ENCODE measurements around the gene DGKI.

Gene DGKI

GRCh38 chr7:137396051-137396450 lies 450.7 kb downstream of the DGKI start:
- no peak for DNase-seq

GRCh38 chr7:137395420-137395819 lies 451.4 kb downstream of the DGKI start:
- DNase-seq = no peak

GRCh38 chr7:137393570-137393969 lies 453.2 kb downstream of the DGKI start:
- DNase-seq = no peak

- DNase-seq = no peak
Observed at GRCh38 chr7:137390076-137390475, 456.7 kb downstream of the DGKI start.

DNA sequence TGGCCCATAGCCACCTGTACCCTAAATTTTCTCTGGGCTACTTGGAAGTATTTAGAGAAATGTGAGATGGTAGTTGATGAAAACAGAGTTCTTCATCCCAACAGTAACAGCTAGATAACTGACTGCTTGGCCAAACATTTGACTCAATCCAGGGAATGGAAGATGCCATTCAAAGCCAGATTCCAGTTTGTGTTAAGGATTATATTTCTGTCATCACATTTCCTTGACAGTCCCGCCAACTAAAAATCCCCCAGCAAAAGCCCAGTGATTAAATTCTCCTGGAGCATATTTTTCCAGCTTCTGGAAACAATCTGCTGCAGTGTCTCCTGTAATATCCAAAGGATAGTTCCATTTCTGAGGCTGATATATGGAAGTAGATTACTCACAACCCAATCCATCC lies 457.9 kb downstream of the DGKI start:
- DNase-seq = no peak

DNA sequence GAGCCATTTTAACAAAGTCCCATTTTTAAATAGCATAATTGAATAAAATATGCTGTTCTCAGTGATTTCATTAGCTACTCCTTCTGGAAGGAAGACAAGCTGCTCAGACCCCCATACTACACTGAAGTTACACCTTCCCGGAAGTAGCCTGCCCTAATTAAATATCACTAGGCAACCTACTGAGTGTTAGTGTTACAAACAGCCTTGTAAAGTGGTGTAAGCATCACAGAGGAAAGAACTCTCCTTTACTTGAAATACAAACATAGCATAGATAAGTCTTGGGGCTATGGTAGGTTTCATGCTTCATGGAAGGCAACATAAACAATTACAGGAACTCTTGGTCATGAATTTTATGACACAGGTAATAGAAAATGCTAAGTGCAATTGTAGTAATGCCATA lies 459.8 kb downstream of the DGKI start:
- no peak for DNase-seq

DNA sequence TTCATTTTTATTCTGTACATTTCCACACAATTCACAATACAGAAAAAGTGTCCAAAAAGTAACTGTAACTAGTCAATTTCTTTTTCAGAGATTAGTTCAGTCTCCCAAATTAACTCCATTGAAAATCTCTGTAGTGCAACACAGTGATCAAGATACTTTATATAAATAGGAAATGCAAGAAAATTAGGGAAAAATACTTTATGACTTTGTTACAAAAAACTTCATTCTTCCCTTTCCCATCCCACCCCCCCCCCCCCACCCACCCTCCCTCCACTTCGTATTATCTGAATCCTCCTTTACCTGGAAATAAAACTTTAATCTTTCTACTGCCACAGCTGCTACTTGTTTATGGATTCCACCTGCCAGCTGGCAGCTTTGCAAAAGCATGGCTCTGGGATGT lies 465.7 kb downstream of the DGKI start:
- no peak for DNase-seq

GRCh38 chr7:137373507-137373906 lies 473.3 kb downstream of the DGKI start:
- no peak for DNase-seq

DNA sequence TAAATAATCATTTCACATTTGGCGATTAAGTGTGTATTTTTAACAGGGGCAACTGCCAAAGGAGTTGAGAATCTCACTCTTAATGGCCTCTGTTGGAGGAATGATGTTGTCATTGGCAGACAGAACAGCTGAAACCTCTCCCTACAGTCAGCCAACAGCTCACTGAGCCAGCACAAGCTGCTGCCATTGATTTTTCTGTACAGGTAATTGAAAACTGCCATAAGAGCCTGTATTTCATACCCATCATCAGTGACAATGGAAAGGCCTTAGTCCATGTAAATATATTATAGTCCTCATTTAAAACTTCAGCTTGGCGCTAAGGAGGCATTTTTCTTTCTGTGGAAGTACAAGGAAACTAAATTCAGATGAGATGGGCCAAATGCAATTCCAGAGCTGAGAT lies 475.2 kb downstream of the DGKI start:
- DNase-seq = no peak

DNA sequence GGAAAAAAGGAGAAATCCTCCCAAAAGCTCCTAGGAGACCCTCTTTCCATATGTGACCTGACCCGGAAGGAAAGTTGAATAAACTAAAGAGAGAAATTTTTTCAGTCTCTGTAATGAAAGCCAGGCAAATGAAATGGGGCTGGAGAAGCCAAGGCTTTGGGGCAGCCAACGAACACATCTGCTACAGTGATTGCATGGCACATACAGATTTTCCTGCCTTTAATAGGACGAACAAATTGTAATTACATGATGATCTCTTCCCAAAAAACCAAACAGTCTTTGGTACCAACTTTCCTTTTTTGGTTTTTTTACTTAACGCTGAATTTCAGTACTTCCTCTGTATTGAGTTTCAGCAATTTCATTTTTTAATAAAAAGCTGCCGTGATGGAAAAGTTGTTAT lies 479.8 kb downstream of the DGKI start:
- DNase-seq = no peak

DNA sequence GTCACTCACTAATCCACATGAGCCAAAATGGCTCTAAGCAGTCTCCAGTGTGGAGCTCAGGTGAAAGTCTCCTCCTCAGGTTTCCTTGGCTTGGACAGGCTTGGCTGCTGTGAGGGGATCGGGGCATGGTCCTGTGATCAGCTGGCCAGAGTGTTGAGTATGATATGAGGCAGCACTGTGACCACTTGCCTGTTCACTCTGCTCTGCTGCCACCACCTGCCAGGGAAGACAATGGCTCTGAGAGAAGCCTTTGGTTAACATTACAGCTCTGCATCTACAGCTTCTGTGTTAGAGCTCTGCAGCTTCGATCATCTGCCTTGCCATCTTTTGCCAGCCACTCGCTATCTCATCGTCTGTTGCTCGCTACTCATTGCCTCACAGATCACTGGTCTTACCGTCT lies 483.1 kb downstream of the DGKI start:
- DNase-seq = no peak

DNA sequence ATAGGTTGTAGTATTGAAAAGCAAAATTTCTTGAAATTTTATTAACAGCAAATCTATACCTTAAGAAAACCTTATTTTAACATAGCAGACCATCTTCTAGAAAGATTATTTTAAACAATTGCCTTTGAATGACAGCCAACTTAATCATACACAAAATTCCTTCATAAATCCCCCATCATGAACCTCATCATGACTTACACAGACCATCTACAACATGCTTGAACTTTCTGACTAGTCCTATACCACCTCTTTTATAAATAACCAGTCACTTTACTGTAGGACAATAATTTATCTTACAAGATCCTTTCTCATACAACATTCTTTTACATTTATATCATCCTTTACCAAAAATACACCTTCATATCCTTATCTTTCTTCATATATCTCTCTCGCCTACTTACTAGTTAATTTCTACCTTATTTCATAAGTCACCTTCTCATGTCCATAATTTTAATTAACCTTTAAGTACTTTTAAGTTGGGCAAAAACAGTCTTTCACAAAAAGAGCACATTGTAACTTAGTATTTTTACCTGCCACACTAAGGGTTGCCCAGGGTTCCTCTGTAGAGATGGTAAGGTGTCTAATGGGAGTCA lies 486.6 kb downstream of the DGKI start:
- DNase-seq = no peak

DNA sequence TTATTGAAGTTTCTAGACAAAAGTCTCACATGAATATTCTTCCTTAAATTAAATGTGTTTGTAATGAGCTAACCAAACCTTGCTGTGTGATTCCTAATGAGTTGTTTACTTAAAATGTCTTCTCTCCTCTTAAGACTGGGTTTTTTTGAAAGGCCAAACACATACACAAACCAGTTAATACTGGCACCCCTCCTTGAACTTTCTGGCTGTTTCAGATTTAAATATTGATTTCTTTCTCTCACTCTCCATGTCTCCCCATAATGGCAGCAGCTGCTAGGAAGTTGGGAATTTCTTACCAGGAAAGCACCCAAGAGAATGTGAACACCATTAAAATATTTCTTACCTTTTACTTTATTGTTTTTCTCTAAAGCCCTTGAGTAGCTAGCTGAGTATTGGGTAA lies 491.8 kb downstream of the DGKI start:
- no peak for DNase-seq

DNA sequence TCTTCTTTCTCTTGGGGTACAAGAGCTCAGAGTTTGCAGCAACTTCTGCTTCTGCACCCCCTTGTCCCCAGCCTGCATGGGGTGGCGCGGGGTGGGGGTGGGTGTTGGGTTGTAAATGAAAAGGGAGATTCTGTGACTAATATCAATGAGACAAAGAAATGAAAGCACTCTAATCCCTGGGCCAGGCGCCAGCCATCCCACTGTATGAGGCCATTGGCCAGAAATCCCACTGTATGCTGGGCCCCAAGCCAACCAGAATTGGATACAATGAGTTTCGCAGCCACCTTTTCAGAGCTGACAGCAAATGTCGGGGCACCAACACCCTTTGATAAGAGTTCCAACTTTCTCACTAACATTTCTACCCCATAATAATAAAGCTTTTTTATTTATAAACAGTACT lies 492.4 kb downstream of the DGKI start:
- DNase-seq = no peak

- DNase-seq = no peak
Observed at GRCh38 chr7:137351941-137352340, 494.8 kb downstream of the DGKI start.

DNA sequence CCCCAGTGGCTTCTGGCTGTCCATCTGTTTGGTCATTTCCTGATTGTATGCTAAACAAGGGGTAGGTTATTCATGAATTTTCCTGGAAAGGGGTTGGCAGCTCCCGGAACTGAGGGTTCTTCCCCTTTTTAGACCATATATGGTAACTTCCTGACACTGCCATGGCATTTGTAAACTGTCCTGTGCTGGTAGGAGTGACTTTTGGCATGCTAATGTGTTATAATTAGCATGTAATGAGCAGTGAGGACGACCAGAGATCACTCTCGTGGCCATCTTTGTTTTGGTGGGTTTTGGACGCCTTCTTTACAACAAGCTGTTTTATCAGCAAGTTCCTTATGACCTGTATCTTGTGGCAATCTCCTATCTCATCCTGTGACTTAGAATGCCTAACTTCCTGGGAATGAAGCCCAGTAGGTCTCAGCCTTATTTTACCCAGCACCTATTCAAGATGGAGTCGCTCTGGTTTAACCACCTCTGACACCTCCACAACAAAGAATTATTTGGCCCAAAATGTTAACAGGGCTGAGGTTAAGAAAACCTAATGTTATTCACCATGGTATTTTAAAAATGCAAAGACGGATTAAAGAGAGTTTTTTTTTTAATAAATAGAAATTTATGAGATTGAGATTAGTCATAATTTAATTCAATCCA lies 500.9 kb downstream of the DGKI start:
- no peak for DNase-seq

- no peak for DNase-seq
Observed at GRCh38 chr7:137343281-137343841, 503.4 kb downstream of the DGKI start, which contains the start of gene PTN. Gene PTN, minus strand, starts transcription at chr7:137343733. Its CDS starts 88,760 bp downstream, at chr7:137254973.

DNA sequence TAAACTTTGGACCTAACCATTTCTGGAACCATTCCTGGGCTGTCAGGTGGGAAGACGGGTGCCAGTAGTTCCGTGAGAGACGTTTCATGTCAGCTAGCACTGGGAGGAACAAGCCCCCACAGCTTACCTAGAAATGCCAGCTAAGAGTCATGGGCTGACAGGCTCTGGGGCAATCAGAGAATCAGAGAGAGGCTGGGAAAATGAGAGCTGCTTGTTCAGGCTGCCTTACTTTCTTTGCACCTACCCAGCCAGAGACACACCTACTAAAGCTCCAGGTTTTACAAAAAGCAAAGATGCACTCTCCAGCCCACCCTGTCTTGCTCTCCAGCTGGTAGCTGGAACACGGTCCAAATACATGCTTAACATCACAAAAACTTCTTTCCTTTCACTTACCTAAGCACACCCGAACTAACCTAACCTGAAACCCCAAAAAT lies 503.9 kb downstream of the DGKI start:
- DNase-seq = no peak

GRCh38 chr7:137342265-137342664 lies 504.5 kb downstream of the DGKI start:
- DNase-seq = no peak

DNA sequence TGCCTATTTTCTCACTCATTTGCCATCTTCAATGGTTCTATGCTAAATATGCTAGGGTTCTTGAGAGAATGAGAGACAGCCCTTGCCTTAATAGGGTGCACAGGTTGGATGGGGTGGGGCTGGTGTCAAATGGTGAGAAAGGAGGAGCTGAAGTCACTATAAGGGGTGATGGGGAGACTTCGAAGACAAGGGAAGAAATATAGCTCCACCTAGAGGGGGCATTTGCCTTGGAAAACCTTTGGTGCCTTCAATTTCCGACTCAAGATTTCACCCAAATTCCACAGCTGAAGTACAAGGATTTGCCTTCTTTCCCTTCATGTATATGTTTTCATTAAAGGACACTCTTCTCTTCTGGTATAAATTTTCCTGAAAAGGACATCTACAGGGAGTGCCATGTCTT lies 508.9 kb downstream of the DGKI start:
- no peak for DNase-seq

GRCh38 chr7:137335814-137336213 lies 511.0 kb downstream of the DGKI start:
- DNase-seq = no peak

DNA sequence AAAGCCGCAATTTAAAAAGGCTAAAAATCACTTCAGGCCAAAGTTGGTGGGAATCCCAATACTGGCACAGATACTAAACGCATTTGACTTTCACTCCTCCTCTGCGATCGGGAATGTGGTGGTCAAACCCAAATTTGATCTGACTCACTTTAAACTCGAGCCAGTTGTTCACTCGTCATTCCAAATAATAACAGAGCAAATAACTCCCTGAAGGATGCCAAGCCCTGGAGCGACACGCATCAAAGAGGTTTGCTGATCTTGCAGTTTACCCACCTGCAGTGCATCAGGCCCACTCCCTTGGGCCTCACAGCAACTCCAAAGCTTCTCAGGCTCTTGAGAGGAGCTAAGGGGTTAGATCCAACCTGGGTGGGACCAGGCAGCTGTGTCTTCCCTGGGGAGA lies 515.4 kb downstream of the DGKI start:
- no peak for DNase-seq

Measured in activated CD4-positive, alpha-beta T cell treated with anti-CD3 and anti-CD28 coated beads, Interleukin-2, amount 50 U/mL, for 48 hours (primary cell).